ENCODE results near the gene YPEL1. TPM values are rescaled to one million over a fixed set of nuclear protein-coding genes. Genes with fewer than 3 reads are reported as not detected.

The YPEL1 gene
- total and polyA plus RNA-seq, 10 of the 15 experiments (the other 5 are each of a cell fraction or from before 2014, with no cell fraction given), result 0.13 to 5.0 (median 1.6) TPM

DNA sequence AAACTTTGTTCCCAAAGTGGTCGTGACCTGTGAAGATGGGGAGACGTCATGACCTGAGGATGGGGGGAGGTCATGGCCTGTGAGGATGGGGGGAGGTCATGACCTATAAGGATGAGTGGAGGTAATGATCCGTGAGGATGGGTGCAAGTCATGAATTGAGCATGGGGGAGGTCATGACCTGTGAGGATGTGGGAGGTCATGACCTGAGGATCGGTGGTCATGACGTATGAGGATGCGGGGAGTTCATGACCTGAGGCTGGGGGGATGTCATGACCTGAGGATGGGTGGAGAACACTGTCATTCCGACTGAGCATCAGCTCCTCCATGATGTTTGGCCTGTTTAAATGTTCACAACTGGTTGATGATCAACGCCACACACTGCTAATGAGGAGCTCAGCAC, 25.9 kb downstream of the YPEL1 start:
- ChIA-PET RAD21 (ENCODE audit: unreplicated experiment) (no interaction called here), SMC1A (ENCODE audit: uncharacterized antibody, unreplicated experiment) (interaction anchor here (1.2 kb wide), 1 partner anchor 19 kb away, joined by 3 read pairs; no protein-coding TSS in a partner anchor), CTCF (interaction anchor here (1.0 to 4.6 kb wide), 2 partner anchors 9 to 228 kb away, joined by 3 to 36 read pairs; no protein-coding TSS in a partner anchor), POLR2A (interaction anchor here (0.5 kb wide), 1 partner anchor 190 kb away, joined by 3 read pairs; no protein-coding TSS in a partner anchor)
- Histone ChIP-seq H3K4me3 (no peak overlapping the region), H3K9ac (ENCODE audit: control insufficient read depth, insufficient read depth, low read length) (no peak overlapping the region), H3K4me1 (ENCODE audit: control insufficient read depth, insufficient read depth, low read length) (no peaks in the 10 kb centered on the region), H3K27ac (ENCODE audit: control insufficient read depth, insufficient read depth) (no peak overlapping the region), H3K36me3 (ENCODE audit: control insufficient read depth in 2 of 2, insufficient read depth in 2 of 2, low read length in 1 of 2) (no peaks in the 10 kb centered on the region), H2AFZ (ENCODE audit: control insufficient read depth, low read depth, low read length) (no peak overlapping the region), H3K79me2 (ENCODE audit: control insufficient read depth, insufficient read depth, low read length) (no peaks in the 10 kb centered on the region), H3K9me3 (replicated peaks; ENCODE audit: control insufficient read depth, insufficient read depth, low read length) (no peaks in the 10 kb centered on the region), H3K4me2 (ENCODE audit: control insufficient read depth, insufficient read depth) (no peak overlapping the region), H3K27me3 (replicated peaks in 1 of 2; ENCODE audit: control insufficient read depth in 2 of 2, insufficient read depth in 2 of 2, low read length in 1 of 2) (no peaks in the 10 kb centered on the region), H4K20me1 (ENCODE audit: control insufficient read depth, insufficient read depth) (no peaks in the 10 kb centered on the region)
- intact Hi-C loops (cut with micrococcal nuclease; ENCODE audit: unreplicated experiment), result no loop called here
- 55% methylated on average over 8 of the region's 8 CpGs for WGBS (ENCODE audit: insufficient coverage, insufficient replicate concordance, low lambda C conversion rate, missing lambda C conversion rate)
- in situ Hi-C loops (cut with MboI), result loop anchor here (5.0 to 25.0 kb wide), 2 partner anchors 238 to 1203 kb away; no protein-coding TSS in a partner anchor
- no peak for ATAC-seq
- no TSS peak for BruUV-seq (replicated peaks)
- no peak for FAIRE-seq
- DNase-seq (ENCODE audit: low read depth, low spot score), result no peak
- TF ChIP-seq NR2C2 (IDR thresholded peaks at IDR 0.05; ENCODE audit: borderline replicate concordance, control insufficient read depth, insufficient read length, low read depth) (peak; percentile 45), NR2C1 (IDR thresholded peaks at IDR 0.05) (0 out of 2 replicates have a peak, but pooled peaks have one; percentile 24), ZZZ3 (IDR thresholded peaks at IDR 0.05; ENCODE audit: control insufficient read depth, insufficient read length, low read depth) (no peak), STAT3 (IDR thresholded peaks at IDR 0.05; ENCODE audit: low read depth, low read length) (no peak), NR2F1 (conservative IDR thresholded peaks at IDR 0.05) (peak; percentile 68)
- TF ChIP-seq, protein P1, sequence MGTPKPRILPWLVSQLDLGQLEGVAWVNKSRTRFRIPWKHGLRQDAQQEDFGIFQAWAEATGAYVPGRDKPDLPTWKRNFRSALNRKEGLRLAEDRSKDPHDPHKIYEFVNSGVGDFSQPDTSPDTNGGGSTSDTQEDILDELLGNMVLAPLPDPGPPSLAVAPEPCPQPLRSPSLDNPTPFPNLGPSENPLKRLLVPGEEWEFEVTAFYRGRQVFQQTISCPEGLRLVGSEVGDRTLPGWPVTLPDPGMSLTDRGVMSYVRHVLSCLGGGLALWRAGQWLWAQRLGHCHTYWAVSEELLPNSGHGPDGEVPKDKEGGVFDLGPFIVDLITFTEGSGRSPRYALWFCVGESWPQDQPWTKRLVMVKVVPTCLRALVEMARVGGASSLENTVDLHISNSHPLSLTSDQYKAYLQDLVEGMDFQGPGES (IDR thresholded peaks at IDR 0.05), result no peak

DNA sequence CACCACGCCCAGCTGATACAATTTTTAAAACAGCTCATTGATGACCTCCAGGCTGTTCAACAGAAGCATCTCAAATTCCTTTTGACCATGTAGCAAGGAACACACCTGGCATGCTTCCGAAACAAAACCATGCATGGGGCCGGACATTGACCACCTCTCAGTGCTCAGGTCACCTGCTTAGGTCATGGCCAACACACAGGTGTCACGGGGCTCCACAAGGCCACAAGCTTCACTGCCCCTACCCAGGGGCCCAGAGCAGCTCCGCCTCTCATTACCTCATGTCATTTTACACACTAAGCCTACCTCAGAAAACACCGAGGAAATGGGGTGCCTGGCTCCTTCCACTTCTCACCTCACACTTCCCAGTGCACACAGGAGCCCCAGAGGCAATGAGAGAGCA, 26.6 kb downstream of the YPEL1 start:
- Histone ChIP-seq H2AFZ (ENCODE audit: control insufficient read depth, low read depth, low read length) (no peak overlapping the region), H3K4me3 (no peak overlapping the region), H3K9me3 (replicated peaks; ENCODE audit: control insufficient read depth, insufficient read depth, low read length) (no peaks in the 10 kb centered on the region), H3K4me1 (ENCODE audit: control insufficient read depth, insufficient read depth, low read length) (no peaks in the 10 kb centered on the region), H3K9ac (ENCODE audit: control insufficient read depth, insufficient read depth, low read length) (no peak overlapping the region), H4K20me1 (ENCODE audit: control insufficient read depth, insufficient read depth) (no peaks in the 10 kb centered on the region), H3K27me3 (replicated peaks in 1 of 2; ENCODE audit: control insufficient read depth in 2 of 2, insufficient read depth in 2 of 2, low read length in 1 of 2) (no peaks in the 10 kb centered on the region), H3K4me2 (ENCODE audit: control insufficient read depth, insufficient read depth) (no peak overlapping the region), H3K36me3 (ENCODE audit: control insufficient read depth in 2 of 2, insufficient read depth in 2 of 2, low read length in 1 of 2) (no peaks in the 10 kb centered on the region), H3K79me2 (ENCODE audit: control insufficient read depth, insufficient read depth, low read length) (no peaks in the 10 kb centered on the region), H3K27ac (ENCODE audit: control insufficient read depth, insufficient read depth) (no peak overlapping the region)
- no peak for ATAC-seq
- DNase-seq (ENCODE audit: low read depth, low spot score), result no peak
- in situ Hi-C loops (cut with MboI), result loop anchor here (25.0 kb wide), 1 partner anchor 1203 kb away; no protein-coding TSS in a partner anchor
- no TSS peak for BruUV-seq (replicated peaks)
- no peak for FAIRE-seq
- WGBS (ENCODE audit: insufficient coverage, insufficient replicate concordance, low lambda C conversion rate, missing lambda C conversion rate), result 52% methylated on average over 6 of the region's 6 CpGs
- CTCF ChIA-PET, result interaction anchor here (1.0 to 2.3 kb wide), 3 partner anchors 11 to 229 kb away, joined by 3 to 10 read pairs (median 8); no protein-coding TSS in a partner anchor
- intact Hi-C loops (cut with micrococcal nuclease; ENCODE audit: unreplicated experiment), result no loop called here
- POLR2A ChIA-PET, result no interaction called here
- SMC1A ChIA-PET (ENCODE audit: uncharacterized antibody, unreplicated experiment), result interaction anchor here (1.7 to 2.4 kb wide), 2 partner anchors 71 to 227 kb away, joined by 5 to 7 read pairs; no protein-coding TSS in a partner anchor
- RAD21 ChIA-PET (ENCODE audit: unreplicated experiment), result no interaction called here
- TF ChIP-seq KLF5 (IDR thresholded peaks at IDR 0.05; ENCODE audit: partially characterized antibody) (no peak), SPI1 (IDR thresholded peaks at IDR 0.05; ENCODE audit: borderline replicate concordance, insufficient read depth, low read depth, low read length) (no peak), ZSCAN29 (IDR thresholded peaks at IDR 0.05) (no peak), IRF4 (IDR thresholded peaks at IDR 0.05; ENCODE audit: low read depth, low read length) (no peak), SREBF2 (IDR thresholded peaks at IDR 0.05; ENCODE audit: low read length) (no peak)
- TF ChIP-seq, protein P2, sequence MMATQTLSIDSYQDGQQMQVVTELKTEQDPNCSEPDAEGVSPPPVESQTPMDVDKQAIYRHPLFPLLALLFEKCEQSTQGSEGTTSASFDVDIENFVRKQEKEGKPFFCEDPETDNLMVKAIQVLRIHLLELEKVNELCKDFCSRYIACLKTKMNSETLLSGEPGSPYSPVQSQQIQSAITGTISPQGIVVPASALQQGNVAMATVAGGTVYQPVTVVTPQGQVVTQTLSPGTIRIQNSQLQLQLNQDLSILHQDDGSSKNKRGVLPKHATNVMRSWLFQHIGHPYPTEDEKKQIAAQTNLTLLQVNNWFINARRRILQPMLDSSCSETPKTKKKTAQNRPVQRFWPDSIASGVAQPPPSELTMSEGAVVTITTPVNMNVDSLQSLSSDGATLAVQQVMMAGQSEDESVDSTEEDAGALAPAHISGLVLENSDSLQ (IDR thresholded peaks at IDR 0.05), result no peak
- TF ChIP-seq, protein P3, sequence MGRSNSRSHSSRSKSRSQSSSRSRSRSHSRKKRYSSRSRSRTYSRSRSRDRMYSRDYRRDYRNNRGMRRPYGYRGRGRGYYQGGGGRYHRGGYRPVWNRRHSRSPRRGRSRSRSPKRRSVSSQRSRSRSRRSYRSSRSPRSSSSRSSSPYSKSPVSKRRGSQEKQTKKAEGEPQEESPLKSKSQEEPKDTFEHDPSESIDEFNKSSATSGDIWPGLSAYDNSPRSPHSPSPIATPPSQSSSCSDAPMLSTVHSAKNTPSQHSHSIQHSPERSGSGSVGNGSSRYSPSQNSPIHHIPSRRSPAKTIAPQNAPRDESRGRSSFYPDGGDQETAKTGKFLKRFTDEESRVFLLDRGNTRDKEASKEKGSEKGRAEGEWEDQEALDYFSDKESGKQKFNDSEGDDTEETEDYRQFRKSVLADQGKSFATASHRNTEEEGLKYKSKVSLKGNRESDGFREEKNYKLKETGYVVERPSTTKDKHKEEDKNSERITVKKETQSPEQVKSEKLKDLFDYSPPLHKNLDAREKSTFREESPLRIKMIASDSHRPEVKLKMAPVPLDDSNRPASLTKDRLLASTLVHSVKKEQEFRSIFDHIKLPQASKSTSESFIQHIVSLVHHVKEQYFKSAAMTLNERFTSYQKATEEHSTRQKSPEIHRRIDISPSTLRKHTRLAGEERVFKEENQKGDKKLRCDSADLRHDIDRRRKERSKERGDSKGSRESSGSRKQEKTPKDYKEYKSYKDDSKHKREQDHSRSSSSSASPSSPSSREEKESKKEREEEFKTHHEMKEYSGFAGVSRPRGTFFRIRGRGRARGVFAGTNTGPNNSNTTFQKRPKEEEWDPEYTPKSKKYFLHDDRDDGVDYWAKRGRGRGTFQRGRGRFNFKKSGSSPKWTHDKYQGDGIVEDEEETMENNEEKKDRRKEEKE (IDR thresholded peaks at IDR 0.05), result no peak

Measured in GM12878 (cell line).